Measurements from ENCODE around the gene ARMC7.
A peak's percentile ranks its signal among the peaks of the same experiment; 100 is the strongest.
"Not testable (repeated sequence)": the region's sequence is repeated elsewhere in the genome, so short reads cannot be mapped to it uniquely, and the experiment has no call there.

ARMC7 gene

DNA sequence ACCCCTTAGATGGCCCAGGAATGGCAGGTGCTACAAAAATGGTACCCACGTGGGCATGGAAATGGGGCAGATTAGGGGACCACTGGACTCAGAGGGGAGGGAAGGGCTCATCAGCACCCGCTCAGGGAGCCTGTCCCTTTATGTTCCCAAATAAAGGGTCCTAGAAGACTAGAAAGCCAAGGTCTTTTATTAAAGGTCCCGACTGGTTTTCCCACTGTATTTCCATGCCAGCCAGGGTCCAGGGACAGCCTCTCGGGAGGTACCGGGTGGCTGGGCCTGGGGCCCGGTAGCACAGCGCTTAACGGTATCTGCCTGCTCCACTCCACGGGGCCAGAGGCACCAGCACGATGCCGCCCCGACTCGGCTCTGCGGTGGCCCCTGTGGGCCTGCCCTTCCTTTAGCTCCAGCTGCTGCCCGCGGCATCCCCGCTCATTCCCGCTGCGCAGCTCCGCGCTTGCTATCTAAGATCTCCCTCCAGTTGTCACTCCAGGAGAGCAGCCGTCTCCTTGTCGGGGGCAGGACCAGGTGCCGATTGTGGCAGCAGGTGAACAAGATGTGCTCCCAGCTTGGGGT, 20.4 kb downstream of the ARMC7 start:
- peak; percentile 90 for DNase-seq

DNA sequence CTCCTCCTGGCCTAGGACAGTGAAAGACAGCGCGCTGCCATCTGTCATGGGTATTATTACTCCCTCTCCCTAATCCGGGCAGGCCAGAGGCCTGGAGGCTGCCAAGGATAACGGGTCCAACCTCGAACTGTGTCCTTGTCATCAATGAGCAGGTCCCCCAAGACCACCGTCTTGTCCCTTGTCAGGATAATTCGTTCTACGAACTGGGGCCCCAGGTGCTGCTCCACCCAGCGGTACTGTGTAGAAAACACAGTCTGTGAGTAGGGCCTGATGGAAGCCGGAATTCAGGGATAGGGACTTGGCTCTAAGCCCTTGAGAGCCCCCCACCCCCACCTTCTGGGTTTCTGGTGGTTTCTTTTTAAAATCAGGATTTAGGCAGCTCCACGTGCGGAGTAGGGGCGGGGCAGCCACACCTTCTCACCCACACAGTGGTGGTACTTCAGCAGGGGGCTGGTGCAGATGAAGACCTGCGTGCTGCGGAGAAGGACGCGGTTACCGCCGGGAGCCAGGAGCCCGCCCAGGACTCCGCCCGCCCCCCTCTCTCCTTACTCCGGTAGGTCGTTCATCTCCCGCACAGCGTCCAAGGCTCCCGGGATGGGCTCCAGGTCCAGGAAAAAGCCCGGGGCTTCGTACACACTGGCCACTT, 21.0 kb downstream of the ARMC7 start:
- peak; percentile 87 for DNase-seq

DNA sequence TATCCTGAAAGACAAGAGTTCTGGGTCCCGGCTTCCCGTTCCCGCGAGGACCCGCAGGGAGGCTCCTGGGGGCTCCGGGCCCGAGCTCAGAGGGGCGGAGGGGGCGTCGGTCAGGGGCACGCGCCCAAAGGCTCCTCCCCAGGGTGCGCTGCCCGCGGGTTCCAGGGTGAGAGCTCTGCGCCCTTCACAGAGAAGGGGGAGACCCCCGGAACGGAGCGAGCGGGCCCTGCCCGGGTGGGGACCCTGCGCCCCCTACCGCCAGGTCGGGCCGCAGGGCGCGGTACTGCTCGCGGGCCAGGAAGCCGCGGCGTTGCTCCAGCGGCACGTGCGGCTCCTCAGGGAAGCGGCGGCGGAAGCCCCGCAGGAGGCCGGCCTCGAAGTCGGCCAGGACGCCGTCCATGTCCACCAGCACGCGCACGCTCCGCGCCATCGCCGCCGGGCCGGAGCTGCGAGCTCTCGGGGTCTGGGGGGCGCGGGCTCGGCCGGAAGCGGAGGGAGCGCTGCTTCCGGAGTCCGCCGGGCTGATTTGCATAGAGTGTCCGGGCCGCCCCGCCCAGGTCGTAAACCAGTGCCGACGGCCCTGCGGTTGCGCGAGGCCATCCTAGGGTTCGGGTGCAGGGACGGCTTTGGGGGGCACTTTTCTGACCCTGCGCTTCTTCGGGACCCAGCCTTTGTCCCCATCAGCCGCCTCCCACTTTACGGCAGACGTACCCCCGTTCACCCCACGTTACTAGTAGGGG, 21.7 kb downstream of the ARMC7 start, which contains the start of gene NT5C:
Gene NT5C, minus strand, starts transcription at position 465 of the 740 bp plus-strand sequence. Its CDS starts 35 bp downstream, at position 430.
- DNase-seq = peak; percentile 84

DNA sequence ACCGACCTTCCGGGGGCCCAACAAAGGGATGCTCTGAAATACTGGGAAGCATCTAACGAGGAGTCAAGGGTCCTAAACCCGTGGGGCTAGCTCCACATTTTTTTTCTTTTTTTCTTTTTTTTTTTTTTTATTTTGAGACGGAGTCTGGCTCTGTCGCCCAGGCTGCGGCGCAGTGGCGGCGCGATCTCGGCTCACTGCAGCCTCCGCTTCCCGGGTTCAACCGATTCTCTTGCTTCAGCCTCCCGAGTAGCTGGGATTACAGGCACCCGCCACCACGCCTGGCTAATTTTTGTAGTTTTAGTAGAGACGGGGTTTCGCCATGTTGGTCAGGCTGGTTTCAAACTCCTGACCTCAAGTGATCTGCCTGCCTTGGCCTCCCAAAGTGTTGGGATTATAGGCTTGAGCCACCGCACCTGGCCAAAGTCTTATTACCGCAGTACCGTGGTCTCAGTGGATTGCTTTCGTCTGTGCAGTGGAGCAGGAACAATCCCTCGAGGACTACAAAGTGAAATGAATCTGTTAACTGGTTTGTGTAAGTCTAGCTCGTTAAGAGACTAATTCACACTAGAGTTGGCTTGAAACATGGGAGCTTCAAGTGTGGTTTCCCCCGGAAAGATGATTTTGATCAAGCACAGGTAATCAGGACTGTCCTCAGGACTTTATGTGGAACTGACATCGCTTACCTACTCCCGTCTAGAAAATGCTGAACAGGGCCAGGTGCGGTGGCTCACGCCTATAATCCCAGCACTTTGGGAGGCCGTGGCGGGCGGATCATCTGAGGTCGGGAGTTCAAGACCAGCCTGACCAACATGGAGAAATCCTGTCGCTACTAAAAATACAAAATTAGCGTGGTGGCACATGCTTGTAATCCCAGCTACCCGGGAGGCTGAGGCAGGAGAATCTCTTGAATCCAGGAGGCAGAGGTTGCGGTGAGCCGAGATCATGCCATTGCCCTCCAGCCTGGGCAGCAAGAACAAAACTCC, 22.5 kb downstream of the ARMC7 start:
- peak; percentile 24 for DNase-seq

DNA sequence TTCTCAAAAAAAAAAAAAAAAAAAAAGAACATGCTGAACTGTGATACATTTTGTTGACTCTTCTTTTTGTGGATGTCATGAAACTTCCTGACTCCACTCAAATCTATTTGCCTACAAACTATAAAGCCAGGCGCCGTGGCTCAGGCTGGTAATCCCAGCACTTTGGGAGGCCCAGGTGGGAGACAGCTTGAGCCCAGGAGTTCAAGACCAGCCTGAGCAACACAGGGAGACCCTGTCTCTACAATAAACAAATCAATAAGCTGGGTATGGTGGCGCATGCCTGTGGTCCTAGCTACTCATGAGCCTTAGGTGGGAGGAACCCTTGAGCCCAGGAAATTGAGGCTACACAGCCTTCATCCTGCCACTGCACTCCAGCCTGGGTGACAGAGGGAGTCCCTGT, 23.2 kb downstream of the ARMC7 start:
- no peak for DNase-seq

DNA sequence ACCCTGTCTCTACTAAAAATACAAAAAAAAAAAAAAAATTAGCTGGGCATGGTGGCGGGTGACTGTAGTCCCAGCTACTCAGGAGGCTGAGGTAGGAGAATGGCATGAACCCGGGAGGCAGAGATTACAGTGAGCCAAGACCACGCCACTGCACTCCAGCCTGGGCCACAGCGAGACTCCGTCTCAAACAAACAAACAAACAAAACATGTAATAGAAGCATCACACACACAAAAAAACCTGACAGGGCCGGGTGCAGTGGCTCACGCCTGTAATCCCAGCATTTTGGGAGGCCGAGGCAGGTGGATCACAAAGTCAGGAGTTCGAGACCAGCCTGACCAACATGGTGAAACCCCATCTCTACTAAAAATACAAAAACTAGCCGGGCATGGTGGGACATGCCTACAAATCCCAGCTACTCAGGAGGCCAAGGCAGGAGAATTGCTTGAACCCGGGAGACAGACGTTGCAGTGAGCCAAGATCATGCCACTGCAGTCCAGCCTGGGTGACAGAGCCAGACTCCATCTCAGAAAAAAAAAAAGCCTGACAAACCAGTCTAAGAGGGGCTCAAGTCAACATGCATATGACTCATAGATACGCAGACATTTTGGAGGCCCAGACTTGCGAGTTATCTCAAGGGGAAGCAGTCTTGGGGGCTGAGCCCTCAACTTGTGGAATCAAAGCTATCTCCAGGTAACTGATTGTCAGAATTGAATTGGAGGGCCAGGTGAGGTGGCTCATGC, 24.0 kb downstream of the ARMC7 start:
- DNase-seq = not testable (repeated sequence)

DNA sequence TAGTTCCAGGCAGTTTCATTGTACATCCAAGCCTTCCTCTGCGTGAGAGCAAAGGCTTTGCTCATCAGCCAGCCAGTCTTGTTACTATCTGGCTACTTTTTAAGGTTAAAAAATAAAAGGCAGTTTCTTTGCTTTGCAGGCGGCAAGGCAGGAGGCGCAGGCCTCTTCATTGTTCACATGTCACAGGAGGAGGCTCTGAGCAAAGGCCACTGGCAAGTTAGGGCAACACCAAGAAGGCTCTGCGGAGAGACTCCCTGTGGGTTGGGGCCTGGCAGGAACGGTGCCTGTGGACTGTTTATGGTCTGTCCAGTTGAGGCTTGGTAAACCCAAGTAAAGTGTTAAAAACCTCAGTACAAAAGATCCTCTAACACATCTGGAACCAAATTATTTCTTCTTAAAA, 25.7 kb downstream of the ARMC7 start:
- no peak for DNase-seq

DNA sequence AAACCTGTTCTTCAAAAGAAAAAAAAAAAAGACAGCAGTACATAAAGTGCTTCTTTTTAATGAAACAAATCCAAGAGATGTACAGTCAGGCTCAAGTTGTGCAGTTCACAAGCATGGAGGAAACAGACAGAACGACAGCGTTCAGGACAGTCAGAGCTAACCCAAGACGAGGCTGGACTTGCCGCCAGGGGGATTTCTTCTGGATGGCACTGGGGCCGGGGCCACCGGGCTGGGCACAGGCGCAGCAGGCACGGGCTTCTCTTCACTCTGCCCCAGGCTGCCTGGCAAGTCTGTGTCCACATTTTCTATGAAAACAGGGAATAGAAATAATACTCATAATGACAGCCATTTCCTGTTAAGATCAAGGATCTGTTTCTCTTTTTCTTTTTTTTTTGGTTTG, 26.2 kb downstream of the ARMC7 start:
- DNase-seq = no peak

DNA sequence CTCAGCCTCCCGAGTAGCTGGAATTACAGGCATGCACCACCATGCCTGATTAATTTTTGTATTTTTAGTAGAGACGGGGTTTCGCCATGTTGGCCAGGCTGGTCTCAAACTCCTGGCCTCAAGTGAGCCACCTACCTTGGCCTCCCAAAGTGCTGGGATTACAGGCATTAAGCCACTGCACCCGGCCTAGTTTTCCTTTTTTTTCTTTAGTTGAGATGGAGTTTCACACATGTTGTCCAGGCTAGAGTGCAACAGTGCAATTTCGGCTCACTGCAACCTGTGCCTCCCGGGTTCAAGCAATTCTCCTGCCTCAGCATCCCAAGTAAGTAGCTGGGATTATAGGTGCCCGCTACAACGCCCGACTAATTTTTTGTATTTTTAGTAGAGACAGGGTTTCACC, 28.0 kb downstream of the ARMC7 start:
- DNase-seq = not testable (repeated sequence)

DNA sequence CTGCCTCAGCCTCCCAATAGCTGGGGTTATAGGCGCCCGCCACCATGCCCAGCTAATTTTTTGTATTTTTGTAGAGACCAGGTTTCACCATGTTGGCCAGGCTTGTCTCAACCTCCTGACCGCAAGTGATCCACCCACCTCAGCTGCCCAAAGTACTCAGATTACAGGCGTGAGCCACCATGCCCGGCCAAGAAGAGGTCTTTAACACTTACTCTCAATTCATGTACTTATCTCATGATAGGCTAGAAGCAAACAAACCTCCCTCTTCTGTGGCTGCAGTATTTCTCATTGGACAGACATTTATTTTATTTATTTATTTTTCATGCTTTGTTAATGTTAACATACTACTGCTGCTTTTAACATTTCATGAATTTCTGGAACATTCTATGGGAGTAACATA, 28.8 kb downstream of the ARMC7 start:
- no peak for DNase-seq

DNA sequence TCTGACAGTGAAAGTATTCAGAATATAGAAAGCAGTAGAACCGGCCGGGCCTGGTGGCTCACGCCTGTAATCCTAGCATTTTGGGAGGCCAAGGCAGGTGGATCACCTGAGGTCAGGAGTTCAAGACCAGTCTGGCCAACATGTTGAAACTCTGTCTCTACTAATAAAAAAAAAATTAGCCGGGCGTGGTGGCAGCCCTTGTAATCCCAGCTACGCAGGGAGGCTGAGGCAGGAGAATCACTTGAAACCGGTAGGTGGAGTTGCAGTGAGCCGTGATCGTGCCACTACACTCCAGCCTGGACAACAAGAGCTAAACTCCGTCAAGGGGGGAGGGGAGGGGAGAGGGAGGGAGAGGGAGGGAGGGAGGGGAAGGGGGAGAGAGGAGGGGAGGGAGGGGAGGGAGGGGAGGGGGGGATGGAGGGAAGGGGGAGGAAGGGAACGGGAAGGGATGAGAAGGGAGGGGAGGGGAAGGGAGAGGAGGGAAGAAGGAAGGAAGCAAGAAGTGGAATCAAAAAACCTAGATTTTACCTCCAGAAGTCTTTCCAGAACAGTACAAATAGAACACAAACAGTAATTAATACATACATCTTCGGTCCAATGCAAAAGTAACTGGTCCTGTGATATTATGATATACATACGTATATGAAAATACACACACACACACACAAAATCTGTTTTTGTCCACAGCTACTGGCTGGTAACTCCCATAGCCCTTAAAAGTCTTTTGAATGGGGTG, 32.6 kb downstream of the ARMC7 start:
- DNase-seq = no peak

DNA sequence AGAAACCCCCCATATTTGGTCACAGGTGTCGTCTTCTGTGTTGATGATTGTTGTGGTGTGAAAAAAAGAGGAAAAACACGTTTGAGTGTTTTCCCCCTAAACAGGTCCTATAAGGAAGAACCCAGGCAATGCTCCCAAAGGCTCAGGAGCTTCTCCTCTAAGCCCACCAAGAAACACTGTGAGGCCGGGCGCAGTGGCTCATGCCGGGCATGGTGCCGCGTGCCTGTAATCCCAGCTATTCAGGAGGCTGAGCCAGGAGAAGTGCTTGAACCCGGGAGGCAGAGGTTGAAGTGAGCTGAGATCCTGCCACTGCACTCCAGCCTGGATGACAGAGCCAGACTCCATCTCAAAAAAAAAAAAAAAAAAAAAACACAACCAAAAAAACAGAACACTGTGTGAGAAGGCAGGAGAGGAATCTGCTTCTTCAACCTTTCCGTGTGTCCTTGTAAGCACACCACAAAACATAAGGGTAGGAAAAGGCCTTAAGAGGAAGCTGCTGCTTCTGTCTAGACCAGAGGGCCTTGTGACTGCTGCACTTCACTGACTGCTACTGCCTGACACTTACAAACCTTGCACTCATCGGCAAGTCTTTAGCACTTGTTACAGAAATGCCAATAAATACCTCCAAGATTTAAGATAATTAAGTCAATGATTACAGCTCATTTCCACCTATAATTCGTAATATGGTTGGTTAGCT, 35.2 kb downstream of the ARMC7 start:
- DNase-seq = no peak

DNA sequence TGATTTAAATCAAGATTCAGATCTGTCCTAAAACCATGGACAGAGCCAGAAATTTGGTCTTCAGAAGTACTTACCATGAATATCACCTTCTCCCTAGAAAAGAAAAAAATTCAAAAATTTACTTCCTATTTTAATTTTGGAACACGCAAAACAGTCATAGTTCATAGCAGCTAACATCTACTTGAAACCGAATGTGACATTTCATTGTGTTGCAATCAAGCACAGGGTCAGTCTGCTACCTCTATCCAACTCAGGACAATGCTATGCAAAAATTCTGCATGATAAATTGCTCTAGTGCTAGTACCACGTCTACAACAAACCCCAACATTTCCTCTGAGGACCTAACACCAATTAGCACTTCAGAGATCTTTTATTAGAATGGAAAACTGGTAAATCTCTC, 36.8 kb downstream of the ARMC7 start:
- DNase-seq = no peak

DNA sequence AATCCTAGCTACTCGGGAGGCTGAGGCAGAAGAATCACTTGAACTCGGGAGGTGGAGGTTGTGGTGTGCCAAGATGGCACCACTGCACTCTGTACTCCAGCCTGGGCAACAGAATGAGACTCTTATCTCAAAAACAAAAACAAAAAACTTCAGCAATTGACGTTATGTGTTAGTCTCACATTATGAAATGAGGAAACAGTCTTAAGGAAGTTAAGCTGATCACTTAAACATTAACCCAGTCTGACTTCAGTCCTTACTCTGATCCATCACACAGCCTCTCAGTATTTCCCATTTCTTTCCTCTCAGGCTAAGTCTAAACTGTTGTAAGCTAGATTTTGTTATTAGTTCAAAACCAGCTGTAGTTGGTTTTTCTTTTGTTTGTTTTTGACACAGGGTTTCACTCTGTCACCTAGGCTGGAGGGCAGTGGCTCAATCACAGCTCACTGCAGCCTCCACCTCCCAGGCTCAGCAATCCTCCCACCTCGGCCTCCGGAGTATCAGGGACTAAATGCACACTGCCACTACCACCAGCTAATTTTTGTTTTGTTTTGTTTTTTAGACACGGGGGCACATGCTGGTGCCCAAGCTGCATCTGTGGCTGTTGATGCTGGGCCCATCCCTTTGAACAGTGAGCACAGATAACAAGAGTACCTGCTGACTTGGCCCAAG, 38.2 kb downstream of the ARMC7 start:
- DNase-seq = no peak

DNA sequence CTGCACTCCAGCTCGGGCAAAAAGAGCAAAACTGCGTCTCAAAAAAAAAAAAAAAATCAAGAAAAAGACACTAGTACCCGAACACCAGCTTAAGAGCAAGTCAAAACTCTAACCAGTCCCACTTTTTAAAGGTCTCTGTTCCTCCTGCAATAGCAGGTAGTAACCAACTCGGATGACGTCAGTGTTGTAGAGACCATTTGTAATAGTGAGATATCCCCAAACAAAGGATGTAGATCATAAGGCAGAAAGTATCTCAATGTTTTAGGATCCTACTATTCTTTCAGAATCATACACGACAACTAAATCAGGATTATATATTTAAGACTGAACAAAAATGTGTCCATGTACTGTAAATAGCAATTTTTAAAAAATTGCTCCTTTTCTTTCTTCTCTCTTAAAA, 42.2 kb downstream of the ARMC7 start:
- DNase-seq = no peak

DNA sequence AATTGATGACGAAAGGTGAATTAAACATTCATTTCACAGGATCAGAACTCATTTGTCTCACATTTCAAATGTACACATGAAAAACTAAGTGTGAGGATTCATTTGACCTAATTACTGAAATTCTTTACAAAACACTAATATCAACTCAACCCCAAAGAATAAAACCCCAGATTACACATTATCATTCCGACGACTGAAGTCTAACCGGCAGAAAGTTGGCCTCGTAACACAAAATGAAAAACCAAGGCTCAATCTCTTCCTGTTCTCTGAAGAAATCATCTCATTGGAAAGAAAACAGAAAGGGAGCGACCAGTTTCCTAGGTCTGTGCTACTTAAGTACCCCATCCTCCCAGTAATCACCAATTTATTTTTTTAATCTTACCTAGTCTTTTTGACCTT, 42.8 kb downstream of the ARMC7 start:
- no peak for DNase-seq

DNA sequence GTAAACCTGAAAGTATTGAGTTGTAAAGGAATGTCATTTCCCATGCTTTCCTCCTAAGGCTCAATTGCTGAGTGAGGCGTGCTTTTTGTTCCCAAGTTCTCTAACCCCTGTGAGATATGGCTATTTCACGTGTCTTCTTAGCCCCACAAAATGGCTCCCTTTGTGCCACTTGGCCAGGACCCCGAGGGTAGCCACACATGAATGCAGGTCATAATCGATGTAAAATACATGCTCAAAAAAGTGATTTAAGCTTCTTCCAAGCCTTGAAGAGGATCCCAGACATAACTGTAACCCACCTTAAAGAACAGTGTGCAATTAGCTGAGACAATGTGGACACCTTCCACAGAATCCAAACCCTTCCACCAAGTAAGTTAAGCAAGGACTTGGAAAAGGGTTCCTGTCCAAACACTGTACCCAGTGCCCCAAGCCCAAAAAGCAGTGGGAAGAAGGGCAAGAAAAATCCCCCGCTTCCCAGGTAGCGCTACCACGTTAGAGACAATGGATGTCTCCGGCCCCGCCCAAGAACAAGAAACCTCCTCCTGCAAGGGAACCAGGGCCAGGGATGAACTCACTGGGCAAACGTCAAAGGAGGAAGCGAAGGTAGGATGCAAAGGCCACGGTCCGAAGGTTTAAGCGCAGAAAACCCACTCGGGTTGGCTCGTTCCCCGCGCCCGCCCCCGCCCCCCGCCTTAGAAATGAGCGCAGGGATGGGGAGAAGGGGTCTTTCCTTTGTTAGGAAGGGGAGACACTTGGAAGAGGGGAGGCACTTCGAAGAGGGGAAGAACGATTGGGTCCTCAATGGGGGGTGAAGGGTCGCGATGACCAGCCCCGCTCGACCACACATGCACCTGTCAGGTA, 43.4 kb downstream of the ARMC7 start:
- peak; percentile 17 for DNase-seq

DNA sequence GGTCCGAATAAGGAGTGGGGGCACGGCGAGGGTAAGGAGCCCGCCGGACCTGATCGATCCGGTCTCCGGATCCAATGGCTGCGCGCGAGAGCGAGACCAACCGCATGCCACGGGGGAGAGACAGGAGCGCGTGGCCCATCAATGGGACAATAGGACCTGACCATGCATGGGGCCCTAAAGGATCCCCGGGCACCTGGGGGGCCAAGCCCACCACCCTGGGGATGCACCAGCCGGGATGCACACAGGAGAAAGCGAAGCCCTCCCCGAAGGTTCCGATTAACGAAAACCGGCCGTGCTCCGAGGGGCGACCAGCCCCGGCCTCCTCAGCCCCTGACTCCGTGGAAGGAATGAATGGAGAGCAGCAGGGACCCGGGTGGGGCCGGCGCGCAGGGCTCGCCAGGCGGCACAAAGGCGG, 44.0 kb downstream of the ARMC7 start:
- DNase-seq = no peak
